ENCODE results near the gene OR7C1.
A peak's percentile ranks its signal among the peaks of the same experiment; 100 is the strongest.
"Not testable (repeated sequence)": the region's sequence is repeated elsewhere in the genome, so short reads cannot be mapped to it uniquely, and the experiment has no call there.

OR7C1 gene

GRCh38 chr19:14835011-14835410, at the start of gene OR7C1, which contains the start of gene OR7A5:
Gene OR7C1, minus strand, starts transcription at chr19:14835185. Its CDS starts 35,049 bp downstream, at chr19:14800136.
Gene OR7A5, minus strand, starts transcription at chr19:14835185. Its CDS starts 6,944 bp downstream, at chr19:14828241.
- peak; percentile 7 for DNase-seq (ENCODE audit: low read depth)

- DNase-seq (ENCODE audit: low read depth), result peak; percentile 25
These were observed 36.7 kb upstream of the OR7C1 start for GRCh38 chr19:14871619-14872230.

- DNase-seq (ENCODE audit: low read depth), result no peak
These were observed 33.5 kb upstream of the OR7C1 start for GRCh38 chr19:14868497-14868896.

GRCh38 chr19:14848822-14849221, 13.8 kb upstream of the OR7C1 start, which contains the start of gene OR7A10:
Gene OR7A10, minus strand, starts transcription at chr19:14848922. Its CDS starts 7,045 bp downstream, at chr19:14841877.
- no peak for DNase-seq (ENCODE audit: low read depth)

- DNase-seq (ENCODE audit: low read depth), result peak; percentile 7
These were observed 8.6 kb upstream of the OR7C1 start for GRCh38 chr19:14843578-14843977.

- DNase-seq (ENCODE audit: low read depth), result no peak
These were observed 8.2 kb upstream of the OR7C1 start for GRCh38 chr19:14843169-14843568.

- peak; percentile 17 for DNase-seq (ENCODE audit: low read depth)
These were observed 5.2 kb upstream of the OR7C1 start for GRCh38 chr19:14840206-14840605.

- DNase-seq (ENCODE audit: low read depth), result no peak
These were observed 2.4 kb upstream of the OR7C1 start for GRCh38 chr19:14837391-14837790.

- DNase-seq (ENCODE audit: low read depth), result peak; percentile 0
These were observed 4.3 kb downstream of the OR7C1 start for GRCh38 chr19:14830702-14831101.

- DNase-seq (ENCODE audit: low read depth), result no peak
These were observed 9.0 kb downstream of the OR7C1 start for GRCh38 chr19:14826006-14826405.

GRCh38 chr19:14821937-14822336, 13.0 kb downstream of the OR7C1 start:
- DNase-seq (ENCODE audit: low read depth), result no peak

GRCh38 chr19:14818588-14818987, 16.4 kb downstream of the OR7C1 start:
- DNase-seq (ENCODE audit: low read depth), result no peak

GRCh38 chr19:14817052-14817451, 17.9 kb downstream of the OR7C1 start:
- no peak for DNase-seq (ENCODE audit: low read depth)

GRCh38 chr19:14814982-14815652, 19.9 kb downstream of the OR7C1 start:
- no peak for DNase-seq (ENCODE audit: low read depth)

GRCh38 chr19:14809272-14810057, 25.5 kb downstream of the OR7C1 start:
- no peak for DNase-seq (ENCODE audit: low read depth)

- peak; percentile 17 for DNase-seq (ENCODE audit: low read depth)
These were observed 30.2 kb downstream of the OR7C1 start for GRCh38 chr19:14804765-14805164.

GRCh38 chr19:14798760-14799159, 36.2 kb downstream of the OR7C1 start:
- DNase-seq (ENCODE audit: low read depth), result no peak

- DNase-seq (ENCODE audit: low read depth), result no peak
These were observed 39.0 kb downstream of the OR7C1 start for GRCh38 chr19:14796021-14796420.

GRCh38 chr19:14795078-14795721, 39.8 kb downstream of the OR7C1 start:
- peak; percentile 18 for DNase-seq (ENCODE audit: low read depth)

GRCh38 chr19:14792250-14792649, 42.7 kb downstream of the OR7C1 start:
- DNase-seq (ENCODE audit: low read depth), result not testable (repeated sequence)

- peak; percentile 27 for DNase-seq (ENCODE audit: low read depth)
These were observed 48.5 kb downstream of the OR7C1 start for GRCh38 chr19:14786421-14786851.
